Hippocampal formation (tissue), 2 donors: ENCODE results near the gene CGA.
"Not testable (repeated sequence)": the region's sequence is repeated elsewhere in the genome, so short reads cannot be mapped to it uniquely, and the experiment has no call there.

Experiments
- DNase-seq, 2 donors: peaks; one replicate each; lab custom pipeline; 2025; lab: John Stamatoyannopoulos, UW

CGA gene

GRCh38 chr6:87095087-87095509, at the start of gene CGA:
Gene CGA (minus strand): TSS chr6:87095106. CDS start chr6:87088200, 6,906 bp downstream.
- no peak for DNase-seq

- not testable (repeated sequence) for DNase-seq
Measured at GRCh38 chr6:87139927-87140326, 45.0 kb upstream of the CGA start.

- DNase-seq: peak in 1 of 2 donors; percentile 45
Measured at GRCh38 chr6:87139236-87139635, 44.3 kb upstream of the CGA start.

- no peak for DNase-seq
Measured at GRCh38 chr6:87136963-87137362, 42.1 kb upstream of the CGA start.

- DNase-seq: no peak
Measured at GRCh38 chr6:87127737-87128136, 32.8 kb upstream of the CGA start.

GRCh38 chr6:87126501-87126900, 31.6 kb upstream of the CGA start:
- no peak for DNase-seq

GRCh38 chr6:87124074-87124473, 29.2 kb upstream of the CGA start:
- DNase-seq: no peak

GRCh38 chr6:87122477-87122876, 27.6 kb upstream of the CGA start:
- DNase-seq: no peak

- no peak for DNase-seq
Measured at GRCh38 chr6:87118054-87118453, 23.1 kb upstream of the CGA start.

GRCh38 chr6:87116922-87117321, 22.0 kb upstream of the CGA start:
- DNase-seq: no peak

- no peak for DNase-seq
Measured at GRCh38 chr6:87115402-87116135, 20.7 kb upstream of the CGA start.

GRCh38 chr6:87110636-87111035, 15.7 kb upstream of the CGA start:
- no peak for DNase-seq

GRCh38 chr6:87105823-87106222, 10.9 kb upstream of the CGA start:
- DNase-seq: no peak

- DNase-seq: no peak
Measured at GRCh38 chr6:87104667-87105066, 9.8 kb upstream of the CGA start.

GRCh38 chr6:87103977-87104601, 9.2 kb upstream of the CGA start:
- DNase-seq: no peak

GRCh38 chr6:87102151-87102621, 7.3 kb upstream of the CGA start:
- no peak for DNase-seq

GRCh38 chr6:87101067-87101466, 6.2 kb upstream of the CGA start:
- DNase-seq: no peak

- no peak for DNase-seq
Measured at GRCh38 chr6:87100216-87100615, 5.3 kb upstream of the CGA start.

GRCh38 chr6:87099472-87099871, 4.6 kb upstream of the CGA start:
- DNase-seq: no peak

- no peak for DNase-seq
Measured at GRCh38 chr6:87094576-87094975, 330 bp downstream of the CGA start.

- no peak for DNase-seq
Measured at GRCh38 chr6:87093651-87094050, 1.3 kb downstream of the CGA start.

GRCh38 chr6:87093199-87093598, 1.7 kb downstream of the CGA start:
- no peak for DNase-seq

- no peak for DNase-seq
Measured at GRCh38 chr6:87092435-87092834, 2.5 kb downstream of the CGA start.

- no peak for DNase-seq
Measured at GRCh38 chr6:87089135-87089534, 5.8 kb downstream of the CGA start.
